WTC11 (cell line): Measurements from ENCODE around the gene TLE7. TPM values are rescaled to one million over a fixed set of nuclear protein-coding genes. Genes with fewer than 3 reads are reported as not detected.

ENCODE experiments used
- ATAC-seq: fragments of 200-7000 bp; cut with Tn5 transposase; 2 replicates; pipeline ENCODE4 v1.10.0; 2021; ENCODE audit warnings: mild to moderate bottlenecking, moderate library complexity
- CTCF ChIA-PET: fragments of 300-600 bp; sonication (Branson Sonifier 250); formaldehyde crosslinking; loops from one replicate; lab custom pipeline; 2021; ENCODE audit warnings: antibody characterized with exemption; lab: Charles Lee
- POLR2A ChIA-PET: fragments of 350-600 bp; sonication (Branson Sonifier 250); formaldehyde crosslinking; loops from one replicate; lab custom pipeline; 2021; ENCODE audit warnings: antibody characterized with exemption; lab: Charles Lee
- DNase-seq: peaks from one replicate; pipeline ENCODE4 v3.0.0; 2021; ENCODE audit warnings: low spot score
- H3K27ac Mint-ChIP-seq: 2 replicates; pipeline ENCODE4 v1.8.0; 2021; ENCODE audit warnings: mixed read lengths
- H3K27me3 Mint-ChIP-seq: 2 replicates; pipeline ENCODE4 v1.8.0; 2021; ENCODE audit warnings: low read depth, mild to moderate bottlenecking, moderate library complexity, mixed read lengths
- H3K36me3 Mint-ChIP-seq: 2 replicates; pipeline ENCODE4 v1.8.0; 2021; ENCODE audit warnings: mixed read lengths
- H3K4me1 Mint-ChIP-seq: 2 replicates; pipeline ENCODE4 v1.8.0; 2022; ENCODE audit warnings: mixed read lengths
- H3K4me3 Mint-ChIP-seq: 2 replicates; pipeline ENCODE4 v1.8.0; 2021; ENCODE audit warnings: mild to moderate bottlenecking, moderate library complexity, mixed read lengths
- H3K9me3 Mint-ChIP-seq: 2 replicates; pipeline ENCODE4 v1.8.0; 2021; ENCODE audit warnings: mixed read lengths
- CDX4 ChIP-seq: fragments of 250-450 bp; sonication (Bioruptor Pico); IDR thresholded peaks from 2 replicates; pipeline ENCODE4 v1.9.0; 2021; ENCODE audit warnings: moderate library complexity, mild to moderate bottlenecking, inconsistent platforms, borderline replicate concordance
- ELF4 ChIP-seq: sonication (generic); formaldehyde crosslinking; IDR thresholded peaks from 2 replicates; pipeline ENCODE4 v1.8.1; 2022; ENCODE audit warnings: low read depth, mild to moderate bottlenecking, moderate library complexity, missing genetic modification reagents
- ESRRA ChIP-seq: sonication (generic); formaldehyde crosslinking; IDR thresholded peaks from 2 replicates; pipeline ENCODE4 v1.8.1; 2022; ENCODE audit warnings: mild to moderate bottlenecking, missing genetic modification reagents, borderline replicate concordance
- FOXK1 ChIP-seq: sonication (generic); formaldehyde crosslinking; IDR thresholded peaks from 2 replicates; pipeline ENCODE4 v1.8.0; 2022; ENCODE audit warnings: mild to moderate bottlenecking, moderate library complexity, missing genetic modification reagents
- IRF1 ChIP-seq: sonication (generic); formaldehyde crosslinking; IDR thresholded peaks from 2 replicates; pipeline ENCODE4 v1.8.0; 2023; ENCODE audit warnings: missing genetic modification reagents
- JAZF1 ChIP-seq: fragments of 250-450 bp; sonication (Bioruptor Pico); IDR thresholded peaks from 2 replicates; pipeline ENCODE4 v1.9.0; 2021; ENCODE audit warnings: moderate library complexity, mild to moderate bottlenecking, inconsistent platforms
- MYBL2 ChIP-seq: sonication (generic); formaldehyde crosslinking; IDR thresholded peaks from 2 replicates; pipeline ENCODE4 v1.8.1; 2023; ENCODE audit warnings: mild to moderate bottlenecking, moderate library complexity, missing genetic modification reagents
- PREB ChIP-seq: sonication (generic); formaldehyde crosslinking; IDR thresholded peaks from 2 replicates; pipeline ENCODE4 v1.8.1; 2022; ENCODE audit warnings: mild to moderate bottlenecking, missing genetic modification reagents, moderate library complexity, borderline replicate concordance
- PRRX2 ChIP-seq: fragments of 250-450 bp; sonication (Bioruptor Pico); IDR thresholded peaks from 2 replicates; pipeline ENCODE4 v1.8.0; 2021; ENCODE audit warnings: mild to moderate bottlenecking
- SP1 ChIP-seq: sonication (generic); formaldehyde crosslinking; conservative IDR thresholded peaks from 2 replicates; pipeline ENCODE4 v1.8.1; 2022; ENCODE audit warnings: missing genetic modification reagents
- TP53 ChIP-seq: sonication (generic); formaldehyde crosslinking; IDR thresholded peaks from 2 replicates; pipeline ENCODE4 v1.8.1; 2023; ENCODE audit warnings: mild to moderate bottlenecking, missing genetic modification reagents
- total RNA-seq: library from RNA; stranded (reverse); gene quantifications from 3 replicates; pipeline ENCODE4 v1.2.3, GENCODE V29; 2021
- TF ChIP-seq, protein P1 (sequence below): sonication (generic); formaldehyde crosslinking; IDR thresholded peaks from 2 replicates; pipeline ENCODE4 v1.8.0; 2022; ENCODE audit warnings: missing genetic modification reagents
- TF ChIP-seq, protein P2 (sequence below): fragments of 250-450 bp; sonication (Bioruptor Pico); IDR thresholded peaks from 2 replicates; pipeline ENCODE4 v1.8.0; 2021; ENCODE audit warnings: mild to moderate bottlenecking
- TF ChIP-seq, protein P3 (sequence below): sonication (generic); formaldehyde crosslinking; IDR thresholded peaks from 2 replicates; pipeline ENCODE4 v1.8.0; 2022; ENCODE audit warnings: mild to moderate bottlenecking, missing genetic modification reagents
- TF ChIP-seq, protein P4 (sequence below): fragments of 250-450 bp; sonication (Bioruptor Pico); IDR thresholded peaks from 2 replicates; pipeline ENCODE4 v2.1.2; 2022; ENCODE audit warnings: mild to moderate bottlenecking, moderate library complexity

Gene TLE7
- total RNA-seq, 1 experiment from 2014 or later, result 0.55 TPM

DNA sequence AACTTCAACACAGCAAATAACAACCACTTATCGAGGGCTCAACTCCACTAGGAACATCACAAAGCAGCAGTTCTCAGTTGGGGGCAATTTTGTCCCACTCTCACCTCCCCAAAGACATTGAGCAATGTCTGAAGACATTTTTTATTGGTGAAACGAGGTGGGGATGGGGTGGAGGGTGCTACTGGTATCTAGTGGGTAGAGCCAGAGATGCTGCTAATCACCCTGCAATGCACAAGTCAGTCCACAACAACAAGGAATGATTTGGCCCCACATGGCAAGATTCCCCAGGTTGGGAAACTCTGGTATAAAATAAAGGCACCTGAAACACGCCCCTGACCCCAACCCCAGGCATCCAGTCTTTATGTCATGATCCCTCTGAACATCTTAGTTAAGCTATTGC lies 33.3 kb downstream of the TLE7 start (continued):
- TF ChIP-seq PREB (CRISPR knock-in tag), result no peak

DNA sequence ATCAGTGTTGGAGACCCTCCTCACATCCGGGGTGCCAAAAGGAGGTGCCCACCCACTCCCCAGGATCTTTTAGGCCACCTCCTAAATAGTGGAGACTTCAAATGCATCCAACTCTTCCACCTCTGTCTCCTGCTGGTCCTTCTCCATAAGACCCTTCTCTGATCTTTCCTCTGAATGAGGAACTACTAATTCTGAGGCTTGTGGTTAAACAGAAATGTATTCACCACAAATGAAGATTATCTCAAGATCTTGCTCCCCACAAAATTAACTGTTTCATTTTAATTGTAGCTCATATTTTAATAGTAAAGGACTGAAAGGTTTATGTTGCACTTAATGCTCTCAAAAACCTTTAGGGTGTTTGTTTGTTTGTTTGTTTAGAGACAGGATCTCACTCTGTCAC lies 34.1 kb downstream of the TLE7 start:
- Mint-ChIP-seq H3K4me1 (peaks cover 4% of the 10 kb centered on the region), H3K27me3 (peaks cover 7% of the 10 kb centered on the region), H3K4me3 (no peak overlapping the region), H3K27ac (no peak overlapping the region), H3K36me3 (peaks cover 9% of the 10 kb centered on the region), H3K9me3 (peaks cover 12% of the 10 kb centered on the region)
- CTCF ChIA-PET, result interaction anchor here (0.6 to 1.1 kb wide), 4 partner anchors 15 to 118 kb away, joined by 3 to 4 read pairs (median 3); partner anchors contain the start of gene CHST4
- DNase-seq (no peak), ATAC-seq (no peak)
- TF ChIP-seq MYBL2 (CRISPR knock-in tag) (no peak), PREB (CRISPR knock-in tag) (no peak), FOXK1 (CRISPR knock-in tag) (no peak), PRRX2 (CRISPR knock-in tag) (no peak), SP1 (CRISPR knock-in tag) (no peak), ESRRA (no peak), IRF1 (CRISPR knock-in tag) (no peak), JAZF1 (CRISPR knock-in tag) (no peak), TP53 (CRISPR knock-in tag) (no peak), ELF4 (CRISPR knock-in tag) (no peak), CDX4 (no peak)
- TF ChIP-seq, protein P1, sequence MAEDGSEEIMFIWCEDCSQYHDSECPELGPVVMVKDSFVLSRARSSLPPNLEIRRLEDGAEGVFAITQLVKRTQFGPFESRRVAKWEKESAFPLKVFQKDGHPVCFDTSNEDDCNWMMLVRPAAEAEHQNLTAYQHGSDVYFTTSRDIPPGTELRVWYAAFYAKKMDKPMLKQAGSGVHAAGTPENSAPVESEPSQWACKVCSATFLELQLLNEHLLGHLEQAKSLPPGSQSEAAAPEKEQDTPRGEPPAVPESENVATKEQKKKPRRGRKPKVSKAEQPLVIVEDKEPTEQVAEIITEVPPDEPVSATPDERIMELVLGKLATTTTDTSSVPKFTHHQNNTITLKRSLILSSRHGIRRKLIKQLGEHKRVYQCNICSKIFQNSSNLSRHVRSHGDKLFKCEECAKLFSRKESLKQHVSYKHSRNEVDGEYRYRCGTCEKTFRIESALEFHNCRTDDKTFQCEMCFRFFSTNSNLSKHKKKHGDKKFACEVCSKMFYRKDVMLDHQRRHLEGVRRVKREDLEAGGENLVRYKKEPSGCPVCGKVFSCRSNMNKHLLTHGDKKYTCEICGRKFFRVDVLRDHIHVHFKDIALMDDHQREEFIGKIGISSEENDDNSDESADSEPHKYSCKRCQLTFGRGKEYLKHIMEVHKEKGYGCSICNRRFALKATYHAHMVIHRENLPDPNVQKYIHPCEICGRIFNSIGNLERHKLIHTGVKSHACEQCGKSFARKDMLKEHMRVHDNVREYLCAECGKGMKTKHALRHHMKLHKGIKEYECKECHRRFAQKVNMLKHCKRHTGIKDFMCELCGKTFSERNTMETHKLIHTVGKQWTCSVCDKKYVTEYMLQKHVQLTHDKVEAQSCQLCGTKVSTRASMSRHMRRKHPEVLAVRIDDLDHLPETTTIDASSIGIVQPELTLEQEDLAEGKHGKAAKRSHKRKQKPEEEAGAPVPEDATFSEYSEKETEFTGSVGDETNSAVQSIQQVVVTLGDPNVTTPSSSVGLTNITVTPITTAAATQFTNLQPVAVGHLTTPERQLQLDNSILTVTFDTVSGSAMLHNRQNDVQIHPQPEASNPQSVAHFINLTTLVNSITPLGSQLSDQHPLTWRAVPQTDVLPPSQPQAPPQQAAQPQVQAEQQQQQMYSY (CRISPR knock-in tag), result no peak
- TF ChIP-seq, protein P2, sequence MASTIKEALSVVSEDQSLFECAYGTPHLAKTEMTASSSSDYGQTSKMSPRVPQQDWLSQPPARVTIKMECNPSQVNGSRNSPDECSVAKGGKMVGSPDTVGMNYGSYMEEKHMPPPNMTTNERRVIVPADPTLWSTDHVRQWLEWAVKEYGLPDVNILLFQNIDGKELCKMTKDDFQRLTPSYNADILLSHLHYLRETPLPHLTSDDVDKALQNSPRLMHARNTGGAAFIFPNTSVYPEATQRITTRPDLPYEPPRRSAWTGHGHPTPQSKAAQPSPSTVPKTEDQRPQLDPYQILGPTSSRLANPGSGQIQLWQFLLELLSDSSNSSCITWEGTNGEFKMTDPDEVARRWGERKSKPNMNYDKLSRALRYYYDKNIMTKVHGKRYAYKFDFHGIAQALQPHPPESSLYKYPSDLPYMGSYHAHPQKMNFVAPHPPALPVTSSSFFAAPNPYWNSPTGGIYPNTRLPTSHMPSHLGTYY (CRISPR knock-in tag), result no peak
- TF ChIP-seq, protein P3, sequence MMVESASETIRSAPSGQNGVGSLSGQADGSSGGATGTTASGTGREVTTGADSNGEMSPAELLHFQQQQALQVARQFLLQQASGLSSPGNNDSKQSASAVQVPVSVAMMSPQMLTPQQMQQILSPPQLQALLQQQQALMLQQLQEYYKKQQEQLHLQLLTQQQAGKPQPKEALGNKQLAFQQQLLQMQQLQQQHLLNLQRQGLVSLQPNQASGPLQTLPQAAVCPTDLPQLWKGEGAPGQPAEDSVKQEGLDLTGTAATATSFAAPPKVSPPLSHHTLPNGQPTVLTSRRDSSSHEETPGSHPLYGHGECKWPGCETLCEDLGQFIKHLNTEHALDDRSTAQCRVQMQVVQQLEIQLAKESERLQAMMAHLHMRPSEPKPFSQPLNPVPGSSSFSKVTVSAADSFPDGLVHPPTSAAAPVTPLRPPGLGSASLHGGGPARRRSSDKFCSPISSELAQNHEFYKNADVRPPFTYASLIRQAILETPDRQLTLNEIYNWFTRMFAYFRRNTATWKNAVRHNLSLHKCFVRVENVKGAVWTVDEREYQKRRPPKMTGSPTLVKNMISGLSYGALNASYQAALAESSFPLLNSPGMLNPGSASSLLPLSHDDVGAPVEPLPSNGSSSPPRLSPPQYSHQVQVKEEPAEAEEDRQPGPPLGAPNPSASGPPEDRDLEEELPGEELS (CRISPR knock-in tag), result no peak
- TF ChIP-seq, protein P4, sequence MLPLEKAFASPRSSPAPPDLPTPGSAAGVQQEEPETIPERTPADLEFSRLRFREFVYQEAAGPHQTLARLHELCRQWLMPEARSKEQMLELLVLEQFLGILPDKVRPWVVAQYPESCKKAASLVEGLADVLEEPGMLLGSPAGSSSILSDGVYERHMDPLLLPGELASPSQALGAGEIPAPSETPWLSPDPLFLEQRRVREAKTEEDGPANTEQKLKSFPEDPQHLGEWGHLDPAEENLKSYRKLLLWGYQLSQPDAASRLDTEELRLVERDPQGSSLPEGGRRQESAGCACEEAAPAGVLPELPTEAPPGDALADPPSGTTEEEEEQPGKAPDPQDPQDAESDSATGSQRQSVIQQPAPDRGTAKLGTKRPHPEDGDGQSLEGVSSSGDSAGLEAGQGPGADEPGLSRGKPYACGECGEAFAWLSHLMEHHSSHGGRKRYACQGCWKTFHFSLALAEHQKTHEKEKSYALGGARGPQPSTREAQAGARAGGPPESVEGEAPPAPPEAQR (CRISPR knock-in tag), result no peak
- POLR2A ChIA-PET, result no interaction called here
